GM19452 (cell line): ENCODE results near the gene EOLA2.
"Not testable (repeated sequence)": the region's sequence is repeated elsewhere in the genome, so short reads cannot be mapped to it uniquely, and the experiment has no call there.

Experiments used
- ATAC-seq: cut with Tn5 transposase; IDR thresholded peaks from one replicate; pipeline ENCODE4 v1.9.1; 2021; ENCODE audit not compliant: unreplicated experiment

Gene EOLA2

DNA sequence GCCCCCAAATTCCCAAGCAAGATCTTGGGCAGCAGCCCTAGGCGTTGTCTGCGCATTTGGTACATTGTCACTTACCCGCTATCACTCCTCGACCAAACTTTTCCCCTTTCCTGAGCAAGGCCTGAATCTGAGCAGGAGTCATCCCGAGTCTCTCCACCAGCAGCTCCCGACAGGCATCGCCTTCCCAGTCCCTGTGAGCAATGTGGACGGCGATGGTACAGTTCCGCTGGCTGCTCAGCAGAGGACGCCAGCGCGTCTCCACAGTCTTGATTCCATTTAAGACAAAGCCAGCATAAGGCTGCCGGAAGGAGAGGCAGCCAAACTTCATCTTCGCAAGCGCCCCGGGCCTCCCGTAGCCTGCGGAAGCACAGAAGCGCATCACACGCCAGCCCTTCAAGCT, 4.7 kb downstream of the EOLA2 start:
- not testable (repeated sequence) for ATAC-seq

DNA sequence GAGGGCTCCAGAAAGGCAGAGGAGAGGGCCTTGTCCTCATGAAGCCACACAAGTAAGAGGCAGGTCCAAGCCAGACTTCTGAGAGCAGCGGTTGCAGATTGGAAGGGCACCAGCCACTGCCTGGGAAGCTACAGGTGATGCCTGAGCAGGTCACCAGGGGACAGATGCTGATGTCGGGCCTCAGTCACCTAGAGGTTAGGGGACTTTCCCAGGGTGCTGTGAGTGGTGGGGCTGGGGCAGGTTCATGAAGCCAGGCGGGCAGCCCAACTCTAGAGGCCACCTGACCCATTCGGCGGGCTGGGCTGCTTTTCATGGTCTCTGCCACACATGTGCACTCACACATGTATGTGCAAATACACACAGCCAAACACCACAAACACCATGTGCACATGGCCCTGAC, 5.3 kb downstream of the EOLA2 start:
- not testable (repeated sequence) for ATAC-seq

DNA sequence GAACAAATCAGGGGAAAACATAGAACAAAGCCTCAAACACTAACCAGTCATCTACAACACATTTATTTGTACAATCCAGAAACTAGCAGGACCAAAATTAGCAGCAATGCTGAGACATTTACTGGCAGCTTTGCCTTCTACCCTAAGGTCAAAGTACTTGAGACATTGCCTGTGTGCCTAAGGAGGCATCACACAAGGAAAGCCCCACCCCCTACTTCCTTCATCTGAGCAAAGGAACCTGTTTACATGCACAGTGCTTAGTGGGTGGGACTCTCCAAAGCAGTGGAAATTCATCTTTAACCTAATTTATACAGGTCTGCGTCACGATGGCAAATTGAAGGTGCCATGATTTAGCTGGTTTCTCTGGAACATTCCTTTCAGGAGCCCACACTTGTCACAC, 6.1 kb downstream of the EOLA2 start:
- not testable (repeated sequence) for ATAC-seq

DNA sequence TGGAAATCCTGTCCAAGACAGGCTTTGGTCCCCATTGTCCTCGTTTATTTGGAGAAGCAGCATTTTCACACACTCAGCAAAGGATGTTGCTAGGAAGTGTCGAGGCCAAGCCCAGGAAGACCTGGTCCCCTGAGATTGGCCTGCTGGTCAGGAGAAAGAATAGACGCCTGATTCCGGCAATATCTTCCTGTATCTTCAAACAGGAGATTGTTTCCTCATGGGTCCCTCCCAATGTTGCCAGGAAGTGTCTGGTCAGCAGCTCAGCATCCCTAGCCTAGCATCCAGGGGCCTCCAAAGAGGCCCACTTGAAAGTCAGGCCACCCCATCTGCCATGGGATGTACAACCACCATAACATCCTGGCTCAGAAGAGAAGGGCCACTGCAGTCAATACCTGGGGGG, 6.9 kb downstream of the EOLA2 start:
- not testable (repeated sequence) for ATAC-seq

DNA sequence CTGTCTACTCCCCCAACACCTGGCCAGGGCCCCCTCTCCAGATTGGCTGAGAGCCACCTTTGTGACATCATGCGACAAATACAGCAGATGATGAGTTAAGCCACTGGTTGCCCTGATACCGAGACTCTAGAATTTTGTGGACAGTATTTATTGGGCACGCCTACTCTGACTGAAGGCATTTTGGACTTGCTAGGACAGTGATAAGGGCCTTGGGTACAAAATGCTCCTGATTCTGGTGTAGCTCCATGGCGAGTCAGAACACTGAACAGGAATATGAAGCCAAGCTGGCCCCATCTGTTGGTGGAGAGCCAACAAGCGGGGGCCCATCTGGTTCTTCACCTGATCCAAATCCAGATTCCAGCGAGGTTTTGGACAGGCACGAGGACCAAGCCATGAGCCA, 8.9 kb downstream of the EOLA2 start, which contains the start of gene HSFX4:
HSFX4 (plus strand) TSS at position 174 of the 400 bp plus-strand sequence; CDS start at position 246, 72 bp downstream.
- ATAC-seq: not testable (repeated sequence)

DNA sequence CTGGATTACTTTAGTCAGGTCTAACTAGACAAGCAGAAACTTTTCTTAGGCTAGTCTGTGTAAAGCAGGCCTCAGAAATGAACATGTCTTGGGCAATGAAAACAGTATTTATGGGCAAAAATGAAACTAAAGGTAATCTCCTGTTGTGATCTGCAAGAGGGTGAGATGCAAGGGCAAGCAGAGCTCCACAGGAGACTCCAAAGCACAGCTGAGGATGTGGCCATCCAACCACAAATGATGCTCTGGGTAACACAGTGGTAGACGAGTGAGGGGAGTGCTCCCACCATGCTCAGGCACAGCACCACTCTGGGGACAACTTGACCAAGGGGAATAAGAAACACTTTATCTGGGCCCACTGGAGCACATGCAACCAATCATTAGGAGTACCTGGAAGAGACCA, 9.7 kb downstream of the EOLA2 start:
- ATAC-seq: not testable (repeated sequence)

DNA sequence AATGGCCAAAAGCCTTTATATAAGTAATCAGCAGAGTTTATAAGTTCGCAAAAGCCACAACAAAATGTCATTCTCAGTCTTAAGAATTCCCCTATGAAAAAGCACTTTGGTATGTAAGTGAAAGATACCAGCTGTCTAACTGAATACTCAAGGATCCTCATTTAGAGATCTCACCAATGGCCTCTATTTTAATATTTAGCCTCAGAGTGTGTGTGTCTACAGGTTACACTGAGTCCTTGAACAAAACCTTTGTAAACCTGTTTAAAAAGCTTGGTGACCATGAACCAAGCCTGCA, 10.4 kb downstream of the EOLA2 start:
- peak; percentile 29 for ATAC-seq

DNA sequence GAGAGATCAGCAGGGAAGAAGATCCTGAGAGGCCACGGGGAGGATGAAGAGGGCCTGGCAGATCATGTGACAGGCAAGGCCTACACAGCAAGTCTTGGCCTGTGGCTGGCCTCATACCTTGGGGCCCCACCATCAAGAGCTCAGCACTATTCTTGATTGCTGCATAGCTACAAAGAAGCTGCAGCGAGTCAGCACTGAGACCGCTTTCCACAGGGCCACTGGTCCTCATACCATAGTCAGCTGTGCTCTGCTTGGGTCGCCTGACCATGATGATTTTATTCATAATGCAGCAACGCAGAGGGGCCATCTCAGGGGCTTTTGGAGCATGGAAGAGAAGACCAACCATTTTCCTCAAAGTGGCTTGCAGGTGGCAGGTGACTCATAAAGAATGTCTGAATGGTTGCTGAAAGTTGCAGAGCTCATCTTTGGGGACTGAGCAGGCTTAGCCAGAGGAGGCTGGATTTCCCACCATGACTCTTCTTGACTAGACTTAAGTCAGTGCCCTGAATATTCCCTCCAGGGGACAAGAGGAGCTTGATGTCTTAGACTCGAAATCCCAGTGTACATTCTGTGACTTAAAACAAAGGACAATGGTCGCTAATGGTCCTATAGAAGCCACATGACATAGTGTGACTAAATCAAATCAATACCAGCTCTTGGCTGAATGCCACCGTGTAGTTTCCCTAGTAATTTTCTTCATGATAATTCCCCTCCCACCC, 10.9 kb downstream of the EOLA2 start:
- peak; percentile 54 for ATAC-seq

DNA sequence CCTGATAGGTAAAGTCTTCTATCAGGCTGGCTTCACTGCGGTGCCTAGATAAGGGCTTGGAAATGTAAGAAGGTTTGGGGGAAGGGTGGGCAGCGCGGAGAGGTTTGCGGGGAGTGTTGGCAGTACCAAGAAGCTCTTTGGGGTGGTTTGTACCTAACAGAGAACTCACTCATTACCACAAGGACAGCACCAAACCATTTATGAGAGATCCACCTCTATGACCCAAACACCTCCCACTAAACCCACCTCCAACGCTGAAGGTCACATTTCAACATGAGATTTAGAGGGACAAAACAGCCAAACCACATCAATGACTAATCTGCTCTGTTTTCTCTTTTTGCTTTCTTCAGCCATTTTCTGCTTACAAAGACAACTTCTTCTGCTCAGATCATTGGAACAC, 13.9 kb downstream of the EOLA2 start:
- ATAC-seq: not testable (repeated sequence)

DNA sequence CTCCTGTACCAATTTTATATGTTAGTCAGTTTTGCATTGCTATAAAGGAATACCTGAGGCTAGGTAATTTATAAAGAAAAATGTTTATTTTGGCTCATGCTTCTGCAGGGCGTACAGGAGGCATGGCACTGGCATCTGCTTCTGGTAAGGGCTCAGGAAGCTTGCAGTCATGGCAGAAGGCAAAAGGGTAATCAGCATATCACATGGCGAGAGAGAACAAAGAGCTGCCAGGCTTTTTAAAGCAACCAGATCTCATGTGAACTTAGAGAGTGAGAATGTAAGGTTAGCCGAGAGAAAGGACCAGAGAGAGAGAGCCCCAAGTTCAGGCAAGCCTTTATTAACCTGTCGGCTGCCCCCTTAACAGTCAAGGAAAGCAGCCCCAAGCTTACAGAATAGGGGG, 14.5 kb downstream of the EOLA2 start:
- ATAC-seq: not testable (repeated sequence)

DNA sequence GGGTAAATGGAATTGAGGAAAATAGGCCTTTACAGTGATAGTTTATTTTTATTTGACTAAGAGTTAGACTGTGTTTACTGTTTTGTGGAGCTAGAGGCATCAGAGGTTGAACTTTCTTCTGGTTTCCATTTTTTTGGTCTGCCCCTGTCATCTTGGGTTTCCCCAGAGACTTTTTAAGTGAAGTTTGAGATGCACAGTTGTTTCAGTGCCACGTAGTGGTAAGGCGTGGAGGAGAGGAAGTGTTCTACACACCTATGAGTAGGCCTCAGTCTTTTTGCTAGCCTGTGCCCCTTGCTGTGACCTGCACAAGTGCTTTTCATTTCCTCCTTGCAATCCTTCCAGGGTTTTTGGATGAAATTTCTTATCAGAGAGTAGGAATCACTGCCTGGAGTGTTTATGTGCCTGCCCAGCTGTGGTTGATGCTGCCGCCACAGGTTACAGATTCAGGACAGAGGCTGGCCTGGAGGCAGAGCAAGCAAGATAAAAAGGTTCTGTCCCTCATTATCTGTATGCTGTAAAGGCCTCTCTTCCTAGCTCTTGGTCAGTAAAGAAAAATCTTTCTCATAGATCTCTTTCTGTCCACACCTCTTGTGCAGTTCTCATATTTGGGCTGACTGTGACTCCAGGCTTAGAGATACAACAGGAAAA, 21.4 kb downstream of the EOLA2 start:
- ATAC-seq: no peak

DNA sequence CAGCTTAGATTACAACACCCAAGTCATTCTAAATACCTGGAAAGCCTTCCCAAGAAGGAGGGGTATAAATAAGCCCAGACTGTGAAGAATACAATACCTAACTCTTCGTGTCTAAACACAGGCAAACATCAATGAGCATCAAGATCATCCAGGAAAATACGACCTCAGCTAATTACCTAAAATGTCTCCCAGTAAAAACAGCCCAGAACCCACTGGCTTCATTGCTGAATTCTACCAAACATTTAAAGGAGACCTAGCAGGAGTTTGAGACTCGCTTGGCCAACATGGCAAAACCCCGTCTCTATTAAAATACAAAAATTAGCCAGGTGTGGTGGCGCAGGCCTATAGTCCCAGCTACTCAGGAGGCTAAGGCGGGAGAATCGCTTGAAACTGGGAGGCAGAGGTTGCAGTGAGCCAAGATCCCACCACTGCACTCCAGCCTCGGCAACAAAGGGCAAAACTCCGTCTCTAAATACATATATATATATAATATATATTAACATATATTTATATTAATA, 28.1 kb downstream of the EOLA2 start:
- ATAC-seq: no peak

DNA sequence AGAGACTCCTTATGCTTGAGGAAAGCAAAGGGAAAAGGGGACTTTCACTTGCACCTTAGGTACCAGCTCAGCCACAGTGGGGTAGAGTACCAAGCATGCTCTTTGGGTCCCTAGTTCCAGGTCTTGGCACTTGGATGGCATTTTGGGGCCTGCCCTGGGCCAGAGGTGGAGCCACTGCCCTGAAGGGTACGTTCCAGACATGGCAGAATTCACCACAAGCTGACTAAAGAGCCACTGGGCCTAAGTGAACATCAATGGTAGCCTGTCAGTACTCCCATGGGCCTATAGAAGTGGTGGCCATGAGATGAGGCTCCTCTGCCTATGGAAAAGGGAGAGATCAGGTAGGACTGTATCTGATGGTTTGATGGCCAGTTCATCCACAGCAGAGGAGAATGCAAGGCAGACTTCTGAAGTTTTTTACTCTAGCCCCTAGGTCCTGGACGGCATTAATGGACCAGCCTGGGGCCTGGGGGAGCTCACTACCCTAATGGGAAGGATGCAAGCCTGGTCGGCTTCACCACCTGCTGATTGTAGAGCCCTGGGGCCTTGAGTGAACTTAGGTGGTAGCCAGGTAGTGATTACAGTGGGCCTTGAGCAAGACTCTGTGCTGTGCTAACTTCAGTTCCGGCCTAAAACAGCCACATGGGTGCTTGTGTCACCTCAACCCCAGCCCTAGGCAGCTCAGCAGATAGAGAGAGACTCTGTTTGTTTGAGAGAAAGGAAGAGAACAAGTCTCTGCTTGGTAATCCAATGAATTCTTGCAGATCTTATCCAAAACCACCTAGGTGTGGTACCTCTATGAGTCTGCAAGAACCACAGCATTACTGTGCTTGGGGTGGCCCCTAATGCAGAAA, 28.7 kb downstream of the EOLA2 start:
- ATAC-seq: no peak

DNA sequence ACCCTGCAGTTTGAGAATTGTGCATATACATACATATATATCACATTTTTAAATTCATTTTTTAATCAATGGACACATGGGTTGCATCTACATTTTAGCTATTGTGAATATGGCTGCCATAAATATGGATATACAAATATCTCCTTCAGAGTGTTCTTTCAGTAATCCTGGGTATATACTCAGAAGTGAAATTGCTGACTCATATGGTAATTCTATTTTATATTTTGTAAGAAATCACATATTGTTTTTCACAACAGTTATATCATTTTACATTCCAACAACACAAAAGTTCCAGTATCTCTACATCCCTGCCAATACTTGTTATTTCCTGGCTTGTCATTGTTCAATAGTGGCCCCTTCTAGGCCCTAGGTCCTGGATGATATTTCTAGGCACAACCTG, 29.6 kb downstream of the EOLA2 start:
- ATAC-seq: no peak

DNA sequence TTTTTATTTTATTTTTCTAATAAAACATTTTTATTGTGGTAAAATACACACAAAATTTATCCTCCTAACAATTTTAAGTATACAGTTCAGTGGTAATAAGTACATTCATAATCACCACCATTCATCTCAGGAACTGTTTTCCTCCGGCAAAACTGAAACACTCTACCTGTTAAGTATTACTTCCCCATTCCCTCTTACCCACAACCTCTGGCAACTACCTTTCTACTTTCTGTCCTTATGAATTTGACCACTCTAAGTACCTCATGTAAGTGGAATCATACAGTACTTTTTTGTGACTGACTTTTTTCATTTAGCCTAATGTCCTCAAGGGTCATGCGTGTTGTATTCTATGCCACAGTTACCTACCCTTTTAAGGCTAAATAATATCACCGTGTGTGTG, 30.0 kb downstream of the EOLA2 start:
- peak; percentile 66 for ATAC-seq

DNA sequence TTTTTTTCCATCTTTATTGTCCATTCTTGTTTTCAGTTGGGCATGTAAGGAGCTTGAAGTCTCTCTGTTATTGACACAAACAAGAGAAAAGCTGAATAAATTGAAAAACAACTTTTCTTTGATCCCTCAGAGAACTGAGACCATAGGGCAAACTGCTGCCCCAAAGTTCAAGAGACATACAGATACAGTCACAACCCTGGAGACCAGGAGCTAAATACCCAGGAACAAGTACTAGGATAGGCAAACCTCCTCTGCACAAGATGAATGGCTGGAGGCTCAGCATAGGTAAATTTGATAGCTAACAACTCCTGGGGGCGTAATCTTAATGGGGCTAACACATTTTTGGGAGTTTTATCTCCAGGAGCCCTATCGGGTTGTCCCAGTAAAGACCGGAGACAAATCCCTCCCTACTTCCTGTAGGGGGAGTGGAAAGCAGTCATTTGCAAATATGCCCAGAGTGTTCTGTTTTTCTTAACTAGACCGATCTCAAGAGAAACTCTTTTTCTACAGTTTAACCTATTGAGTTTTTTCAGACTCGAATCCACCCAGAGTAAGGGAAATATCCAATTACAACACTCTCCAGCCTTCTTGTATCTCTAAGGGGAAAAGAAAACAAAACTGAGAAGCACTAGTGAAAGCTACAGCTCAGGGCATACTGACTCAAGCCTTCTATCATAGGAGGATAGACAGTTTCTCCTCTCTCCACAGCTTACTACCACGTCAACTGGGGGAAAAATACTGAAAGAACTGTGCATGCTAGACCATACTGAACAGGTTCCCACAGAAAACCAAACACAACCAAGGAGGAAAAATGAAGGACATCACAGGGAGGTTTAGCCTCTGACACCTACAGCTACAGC, 34.2 kb downstream of the EOLA2 start:
- ATAC-seq: no peak

DNA sequence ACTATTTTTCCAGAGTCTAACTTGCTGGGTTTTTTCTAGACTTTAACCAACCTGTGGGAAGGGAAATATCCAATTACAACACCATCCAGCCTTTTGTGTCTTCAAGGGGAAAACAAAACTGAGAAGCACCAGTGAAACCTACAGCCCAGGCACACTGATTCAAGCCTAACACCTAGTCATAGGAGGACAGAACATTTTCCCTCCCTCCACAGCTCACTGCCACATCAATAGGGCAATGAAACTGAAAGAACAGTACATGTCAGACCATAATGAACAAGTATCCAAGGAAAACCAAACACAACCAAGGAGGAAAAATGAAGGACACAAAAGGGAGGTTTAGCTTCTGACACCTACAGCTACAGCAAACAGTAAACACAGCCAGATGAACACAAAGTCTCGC, 39.7 kb downstream of the EOLA2 start:
- ATAC-seq: no peak

DNA sequence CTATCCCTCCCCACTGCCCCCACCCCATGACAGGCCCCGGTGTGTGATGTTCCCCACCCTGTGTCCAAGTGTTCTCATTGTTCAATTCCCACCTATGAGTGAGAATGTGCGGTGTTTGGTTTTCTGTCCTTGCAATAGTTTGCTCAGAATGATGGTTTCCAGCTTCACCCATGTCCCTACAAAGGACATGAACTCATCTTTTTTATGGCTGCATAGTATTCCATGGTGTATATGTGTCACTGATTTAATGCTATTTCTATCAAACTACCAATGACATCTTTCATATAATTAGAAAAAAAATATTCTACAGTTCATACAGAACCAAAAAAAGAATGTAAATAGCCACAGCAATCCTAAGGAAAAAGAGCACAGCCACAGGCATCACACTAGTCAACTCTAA, 47.5 kb downstream of the EOLA2 start:
- ATAC-seq: not testable (repeated sequence)
